H1 (cell line): ENCODE measurements around the gene ELMO2. TPM values are rescaled to one million over a fixed set of nuclear protein-coding genes. Genes with fewer than 3 reads are reported as not detected.

ENCODE experiments used
- CTCF ChIA-PET: fragments of 300-600 bp; sonication (Branson Sonifier 250); formaldehyde crosslinking; loops from one replicate; lab custom pipeline; 2021; ENCODE audit not compliant: partially characterized antibody; lab: Charles Lee
- POLR2A ChIA-PET: fragments of 300-600 bp; sonication (Branson Sonifier 250); formaldehyde crosslinking; loops from one replicate; lab custom pipeline; 2021; ENCODE audit warnings: inconsistent platforms; ENCODE audit not compliant: partially characterized antibody; lab: Charles Lee
- DNase-seq, 2 experiments: peaks; one replicate each; pipeline versions ENCODE4 v3.0.0 to v3.0.0-alpha.2; 2010 to 2022; ENCODE audit warnings: low spot score in 2 of 2, low read depth in 1 of 2, mixed read lengths in 1 of 2
- FAIRE-seq: peaks from 2 replicates; lab custom pipeline; 2011; peaks lifted over from hg19 to GRCh38; lab: Jason Lieb, UNC
- H2AFZ ChIP-seq: 2 replicates; pipeline ENCODE4 v1.8.1; 2012; ENCODE audit warnings: low read length, inconsistent platforms
- H2AK5ac ChIP-seq: 2 replicates; pipeline ENCODE4 v1.6.1; 2013; ENCODE audit warnings: low read depth, low read length
- H2BK120ac ChIP-seq: replicated peaks from 2 replicates; pipeline ENCODE3; 2013; ENCODE audit warnings: low read depth, low read length, inconsistent platforms
- H2BK12ac ChIP-seq: 2 replicates; pipeline ENCODE4 v1.6.1; 2013; ENCODE audit warnings: low read depth, low read length
- H2BK15ac ChIP-seq: 2 replicates; pipeline ENCODE4 v1.6.1; 2013; ENCODE audit warnings: low read length
- H2BK20ac ChIP-seq: 2 replicates; pipeline ENCODE4 v1.6.1; 2013; ENCODE audit warnings: low read length
- H2BK5ac ChIP-seq: 2 replicates; pipeline ENCODE4 v1.6.1; 2013; ENCODE audit warnings: low read depth, low read length
- H3K14ac ChIP-seq: 2 replicates; pipeline ENCODE4 v1.6.1; 2013; ENCODE audit warnings: inconsistent platforms; ENCODE audit not compliant: insufficient read length
- H3K18ac ChIP-seq: 2 replicates; pipeline ENCODE4 v1.6.1; 2013; ENCODE audit warnings: low read length; ENCODE audit errors: extremely low read depth
- H3K23ac ChIP-seq: 2 replicates; pipeline ENCODE4 v1.6.1; 2013; ENCODE audit warnings: inconsistent platforms; ENCODE audit not compliant: insufficient read length
- H3K23me2 ChIP-seq: 2 replicates; pipeline ENCODE4 v1.6.1; 2013; ENCODE audit warnings: low read depth, low read length
- H3K27ac ChIP-seq: 2 replicates; pipeline ENCODE4 v1.6.1; 2011; ENCODE audit warnings: low read depth, low read length, inconsistent platforms
- H3K27me3 ChIP-seq, 4 experiments: replicated peaks in 1 of 4; 1 replicate in 1 of 4; 2 replicates in 3 of 4; pipeline versions ENCODE4 v1.6.1 to v1.8.1; 2011 to 2013; ENCODE audit warnings: low read length in 3 of 4, mild to moderate bottlenecking in 3 of 4, inconsistent platforms in 2 of 4, mixed read lengths in 2 of 4, moderate library complexity in 1 of 4; ENCODE audit not compliant: control insufficient read depth in 3 of 4, insufficient read depth in 3 of 4; ENCODE audit errors: extremely low read depth in 1 of 4
- H3K36me3 ChIP-seq, 4 experiments: 2 replicates each; pipeline versions ENCODE4 v1.6.1 to v1.8.1; 2011 to 2013; ENCODE audit warnings: mild to moderate bottlenecking in 4 of 4, low read length in 3 of 4, moderate library complexity in 2 of 4, control low read depth in 1 of 4, inconsistent platforms in 1 of 4; ENCODE audit not compliant: insufficient read depth in 4 of 4, control insufficient read depth in 2 of 4
- H3K4ac ChIP-seq: replicated peaks from 2 replicates; pipeline ENCODE3; 2013; ENCODE audit warnings: low read length, low read depth, mixed read lengths, inconsistent platforms; ENCODE audit not compliant: insufficient read length
- H3K4me1 ChIP-seq, 4 experiments: replicated peaks in 1 of 4; 1 replicate in 1 of 4; 2 replicates in 3 of 4; pipeline versions ENCODE4 v1.6.1 to v1.8.1; 2011 to 2013; ENCODE audit warnings: low read length in 3 of 4, inconsistent platforms in 2 of 4, mixed read lengths in 1 of 4; ENCODE audit not compliant: insufficient read depth in 4 of 4, control insufficient read depth in 3 of 4
- H3K4me2 ChIP-seq, 2 experiments: 2 replicates each; pipeline versions ENCODE4 v1.6.1 to v1.8.1; 2011 to 2013; ENCODE audit warnings: low read depth in 2 of 2, low read length in 2 of 2, control low read depth in 1 of 2, inconsistent platforms in 1 of 2, mild to moderate bottlenecking in 1 of 2; ENCODE audit not compliant: insufficient read depth in 1 of 2
- H3K4me3 ChIP-seq, 4 experiments: fragments of 200-600, 300-600 bp in 1 of 4; sonication (generic), shearing (Covaris generic), sonication (Bioruptor Twin) in 1 of 4; 2 replicates each; pipeline versions ENCODE4 v1.5.1 to v1.8.1; 2011 to 2016; ENCODE audit warnings: low read length in 4 of 4, low read depth in 3 of 4, control low read depth in 2 of 4, inconsistent platforms in 2 of 4, mild to moderate bottlenecking in 2 of 4, mixed read lengths in 1 of 4, moderate library complexity in 1 of 4; ENCODE audit not compliant: insufficient read depth in 2 of 4; ENCODE audit errors: extremely low read depth in 1 of 4
- H3K56ac ChIP-seq: replicated peaks from 2 replicates; pipeline ENCODE3; 2013; ENCODE audit warnings: low read depth, mild to moderate bottlenecking, mixed read lengths, low read length, inconsistent platforms; ENCODE audit not compliant: insufficient read length
- H3K79me1 ChIP-seq: 2 replicates; pipeline ENCODE4 v1.6.1; 2013; ENCODE audit warnings: low read depth, low read length, control low read depth
- H3K79me2 ChIP-seq, 2 experiments: 2 replicates each; pipeline versions ENCODE4 v1.6.1 to v1.8.1; 2012 to 2013; ENCODE audit warnings: low read length in 2 of 2, mild to moderate bottlenecking in 2 of 2, inconsistent platforms in 1 of 2; ENCODE audit not compliant: insufficient read depth in 2 of 2, control insufficient read depth in 1 of 2
- H3K9ac ChIP-seq, 4 experiments: replicated peaks in 1 of 4; 1 replicate in 1 of 4; 2 replicates in 3 of 4; pipeline versions ENCODE4 v1.6.1 to v1.8.1; 2011 to 2013; ENCODE audit warnings: low read depth in 3 of 4, low read length in 3 of 4, control low read depth in 2 of 4, mild to moderate bottlenecking in 2 of 4, moderate library complexity in 2 of 4, inconsistent platforms in 1 of 4; ENCODE audit errors: extremely low read depth in 1 of 4
- H3K9me3 ChIP-seq, 2 experiments: 2 replicates each; pipeline versions ENCODE4 v1.6.1 to v1.8.1; 2012 to 2013; ENCODE audit warnings: mild to moderate bottlenecking in 2 of 2, moderate library complexity in 2 of 2, control low read depth in 1 of 2, inconsistent platforms in 1 of 2, low read depth in 1 of 2, low read length in 1 of 2, mixed read lengths in 1 of 2; ENCODE audit not compliant: insufficient read depth in 2 of 2
- H4K20me1 ChIP-seq, 2 experiments: replicated peaks in 1 of 2; 2 replicates each; pipeline versions ENCODE3 to v1.8.1; 2011 to 2013; ENCODE audit warnings: inconsistent platforms in 2 of 2, low read length in 2 of 2, mild to moderate bottlenecking in 1 of 2; ENCODE audit not compliant: insufficient read depth in 2 of 2, control insufficient read depth in 1 of 2
- H4K5ac ChIP-seq: 2 replicates; pipeline ENCODE4 v1.6.1; 2013; ENCODE audit warnings: low read length, low read depth, mixed read lengths, inconsistent platforms; ENCODE audit not compliant: insufficient read length
- H4K8ac ChIP-seq: 2 replicates; pipeline ENCODE4 v1.8.0; 2013; ENCODE audit warnings: mild to moderate bottlenecking, moderate library complexity, low read length, inconsistent platforms; ENCODE audit not compliant: insufficient read depth; ENCODE audit errors: extremely low read depth
- H4K91ac ChIP-seq: replicated peaks from 2 replicates; pipeline ENCODE3; 2013; ENCODE audit warnings: low read length, mixed read lengths, inconsistent platforms; ENCODE audit not compliant: insufficient read length
- BACH1 ChIP-seq: IDR thresholded peaks from 2 replicates; pipeline ENCODE4 v1.6.1; 2012; ENCODE audit warnings: low read length, improper control_type of control experiment
- JUND ChIP-seq: IDR thresholded peaks from 2 replicates; pipeline ENCODE4 v1.6.1; 2011; ENCODE audit warnings: mild to moderate bottlenecking, improper control_type of control experiment, low read length
- WGBS, 2 experiments: shearing (Covaris generic) in 1 of 2; methylation state at CpG; one replicate each; pipeline versions ENCODE4 v1.1.6 to v1.1.7; 2013 to 2015; ENCODE audit warnings: low lambda C conversion rate in 2 of 2, mixed read lengths in 2 of 2, inconsistent platforms in 1 of 2, low coverage in 1 of 2, missing lambda C conversion rate in 1 of 2; ENCODE audit not compliant: insufficient replicate concordance in 2 of 2, insufficient coverage in 1 of 2, insufficient read length in 1 of 2; ENCODE audit errors: extremely low coverage in 1 of 2, missing lambda C conversion rate in 1 of 2; 5-methylcytosine and 5-hydroxymethylcytosine counted together
- polyA plus RNA-seq, 7 experiments: library from polyadenylated mRNA; depleted of rRNA in 3 of 7; stranded (reverse) in 5 of 7; unstranded in 2 of 7; fragments of >200 nt in 5 of 7; fragments of 200-250 nt in 2 of 7; gene quantifications; 1 replicate in 5 of 7; 2 replicates in 1 of 7; 4 replicates in 1 of 7; pipeline versions ENCODE4 v1.2.1 to v1.2.3, GENCODE V29; 2011 to 2013; ENCODE audit warnings: missing spikeins in 2 of 7, mixed read lengths in 2 of 7
- total RNA-seq: library from RNA; stranded (reverse); fragmentation: NEBNext Ultra II Directional; extraction: Animal tissue kit (Norgen Biotek cat#: 25700); gene quantifications from 2 replicates; pipeline ENCODE4 v1.2.1, GENCODE V29; 2021

Gene ELMO2
- total and polyA plus RNA-seq, 2 of the 8 experiments (the other 6 are each of a cell fraction or from before 2014, with no cell fraction given): 34.3 to 39.7 TPM

GRCh38 chr20:46350201-46350985 is 56.0 kb downstream of the ELMO2 start:
- no peaks in the 10 kb centered on the region for H3K23me2 ChIP-seq
- 0 out of 2 replicates have a peak overlapping the region, but pooled peaks have one; percentile 46 for H2BK15ac ChIP-seq
- peak overlapping the region; percentile 59; the same call in 1 of the 2 replicates for H2AK5ac ChIP-seq
- no peaks in the 10 kb centered on the region for H3K9me3 ChIP-seq
- no peak for FAIRE-seq
- no peaks in the 10 kb centered on the region for H3K79me1 ChIP-seq
- H3K27ac ChIP-seq: peak overlapping the region; percentile 68; the same call in 1 of the 2 replicates
- peak overlapping the region; percentile 75; the same call in 1 of the 2 replicates for H2BK12ac ChIP-seq
- no peak overlapping the region for H4K91ac ChIP-seq
- H3K4ac ChIP-seq: peak overlapping the region; percentile 19
- H3K36me3 ChIP-seq: peaks cover 0 to 10% (median 3%) of the 10 kb centered on the region in 4 experiments; a peak in 7 of 8 replicates
- no peak overlapping the region for H3K23ac ChIP-seq
- H3K18ac ChIP-seq: peak overlapping the region; percentile 48
- H4K20me1 ChIP-seq: peaks cover 1 to 7% of the 10 kb centered on the region in 2 experiments
- H4K5ac ChIP-seq: no peak overlapping the region
- peaks cover 0 to 3% (median under 1%) of the 10 kb centered on the region in 4 experiments; a peak in 3 of 7 replicates for H3K27me3 ChIP-seq
- H3K4me2 ChIP-seq: peak overlapping the region; percentile 15 to 17; a peak in 2 of 4 replicates
- H3K56ac ChIP-seq: no peak overlapping the region
- WGBS, 2 experiments: 71% methylated on average over 10 of the region's 13 CpGs; no CpG with 5 or more reads in 1 of the 2 experiments
- peak overlapping the region; percentile 59; the same call in 1 of the 2 replicates for H4K8ac ChIP-seq
- DNase-seq: no peak
- TF ChIP-seq JUND (no peak), BACH1 (0 out of 2 replicates have a peak, but pooled peaks have one; percentile 12)
- TF ChIP-seq, all 59 proteins: peak for 1
- Histone ChIP-seq H3K4me1 (peaks cover 0 to 27% (median 17%) of the 10 kb centered on the region in 4 experiments; a peak in 6 of 7 replicates), H3K9ac (no peak overlapping the region), H2BK120ac (no peak overlapping the region), H3K79me2 (no peaks in the 10 kb centered on the region), H2AFZ (no peak overlapping the region), H3K4me3 (no peak overlapping the region), H2BK5ac (peak overlapping the region; percentile 87), H2BK20ac (no peak overlapping the region), H3K14ac (no peak overlapping the region)
- ChIA-PET CTCF (interaction anchor here (0.6 to 10.9 kb wide), 17 partner anchors 9 to 231 kb away, joined by 3 to 214 read pairs (median 18); partner anchors contain the start of gene CDH22), POLR2A (interaction anchor here (1.0 to 1.7 kb wide), 4 partner anchors 8 to 43 kb away, joined by 3 to 4 read pairs (median 4); no protein-coding TSS in a partner anchor)
